ENCODE results near the gene CMIP.

- TF ChIP-seq CTCF (IDR thresholded peaks at IDR 0.05) = no peak
- no peak for TF ChIP-seq POLR2A (IDR thresholded peaks at IDR 0.05)
- no peak for TF ChIP-seq POLR2AphosphoS5 (IDR thresholded peaks at IDR 0.05)
- no peak for TF ChIP-seq EP300 (IDR thresholded peaks at IDR 0.05; ENCODE audit: low read depth)
These were observed 60.5 kb downstream of the CMIP start for GRCh38 chr16:81505011-81505661.

All from transverse colon (tissue), 4 donors.